Muscle of arm (tissue), 12 donors: ENCODE measurements around the gene ZNF407. TPM values are rescaled to one million over a fixed set of nuclear protein-coding genes. Genes with fewer than 3 reads are reported as not detected.

Source experiments
- DNase-seq: peaks from one replicate; pipeline ENCODE4 v3.0.0-alpha.2; 2013
- polyA plus RNA-seq, 12 donors: library from polyadenylated mRNA; unstranded; fragments of 120-200 nt; gene quantifications; one replicate each; pipeline ENCODE4 v1.2.1, GENCODE V29; 2013; ENCODE audit not compliant: insufficient read length in 12 of 12

Gene ZNF407
- polyA plus RNA-seq, 12 donors, result 5.5 to 7.3 (median 6.4) TPM; not detected in 1

- no peak for DNase-seq
These were observed 118.4 kb downstream of the ZNF407 start for GRCh38 chr18:74715865-74716712.

- DNase-seq, result no peak
These were observed 120.6 kb downstream of the ZNF407 start for GRCh38 chr18:74718312-74718711.

GRCh38 chr18:74722237-74722636 lies 124.6 kb downstream of the ZNF407 start:
- DNase-seq, result no peak

- DNase-seq, result no peak
These were observed 126.5 kb downstream of the ZNF407 start for GRCh38 chr18:74724186-74724585.

- no peak for DNase-seq
These were observed 128.0 kb downstream of the ZNF407 start for GRCh38 chr18:74725690-74726089.

GRCh38 chr18:74728586-74728985 lies 130.9 kb downstream of the ZNF407 start:
- no peak for DNase-seq

- no peak for DNase-seq
These were observed 133.4 kb downstream of the ZNF407 start for GRCh38 chr18:74731097-74731496.

- no peak for DNase-seq
These were observed 134.7 kb downstream of the ZNF407 start for GRCh38 chr18:74732380-74732779.

GRCh38 chr18:74733598-74733997 lies 135.9 kb downstream of the ZNF407 start:
- DNase-seq, result no peak

GRCh38 chr18:74734013-74734444 lies 136.4 kb downstream of the ZNF407 start:
- no peak for DNase-seq

- DNase-seq, result no peak
These were observed 142.3 kb downstream of the ZNF407 start for GRCh38 chr18:74739926-74740325.

- no peak for DNase-seq
These were observed 145.0 kb downstream of the ZNF407 start for GRCh38 chr18:74742573-74743243.

GRCh38 chr18:74745633-74746403 lies 148.1 kb downstream of the ZNF407 start:
- no peak for DNase-seq

GRCh38 chr18:74748809-74749208 lies 151.1 kb downstream of the ZNF407 start:
- DNase-seq, result no peak

GRCh38 chr18:74758995-74759394 lies 161.3 kb downstream of the ZNF407 start:
- no peak for DNase-seq

- no peak for DNase-seq
These were observed 162.4 kb downstream of the ZNF407 start for GRCh38 chr18:74760026-74760425.

- no peak for DNase-seq
These were observed 162.8 kb downstream of the ZNF407 start for GRCh38 chr18:74760436-74760835.

- no peak for DNase-seq
These were observed 168.6 kb downstream of the ZNF407 start for GRCh38 chr18:74766251-74766650.

GRCh38 chr18:74768096-74768495 lies 170.4 kb downstream of the ZNF407 start:
- no peak for DNase-seq

GRCh38 chr18:74773171-74773624 lies 175.5 kb downstream of the ZNF407 start:
- DNase-seq, result no peak

GRCh38 chr18:74774486-74774885 lies 176.8 kb downstream of the ZNF407 start:
- no peak for DNase-seq

- DNase-seq, result no peak
These were observed 177.6 kb downstream of the ZNF407 start for GRCh38 chr18:74775239-74775638.
